GM18519 (cell line): ENCODE results near the gene TAS2R13.

ENCODE experiments used
- ATAC-seq: cut with Tn5 transposase; IDR thresholded peaks from one replicate; pipeline ENCODE4 v1.9.1; 2021; ENCODE audit warnings: mild to moderate bottlenecking, moderate library complexity; ENCODE audit not compliant: unreplicated experiment, low FRiP score

Gene TAS2R13, protein sequence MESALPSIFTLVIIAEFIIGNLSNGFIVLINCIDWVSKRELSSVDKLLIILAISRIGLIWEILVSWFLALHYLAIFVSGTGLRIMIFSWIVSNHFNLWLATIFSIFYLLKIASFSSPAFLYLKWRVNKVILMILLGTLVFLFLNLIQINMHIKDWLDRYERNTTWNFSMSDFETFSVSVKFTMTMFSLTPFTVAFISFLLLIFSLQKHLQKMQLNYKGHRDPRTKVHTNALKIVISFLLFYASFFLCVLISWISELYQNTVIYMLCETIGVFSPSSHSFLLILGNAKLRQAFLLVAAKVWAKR

DNA sequence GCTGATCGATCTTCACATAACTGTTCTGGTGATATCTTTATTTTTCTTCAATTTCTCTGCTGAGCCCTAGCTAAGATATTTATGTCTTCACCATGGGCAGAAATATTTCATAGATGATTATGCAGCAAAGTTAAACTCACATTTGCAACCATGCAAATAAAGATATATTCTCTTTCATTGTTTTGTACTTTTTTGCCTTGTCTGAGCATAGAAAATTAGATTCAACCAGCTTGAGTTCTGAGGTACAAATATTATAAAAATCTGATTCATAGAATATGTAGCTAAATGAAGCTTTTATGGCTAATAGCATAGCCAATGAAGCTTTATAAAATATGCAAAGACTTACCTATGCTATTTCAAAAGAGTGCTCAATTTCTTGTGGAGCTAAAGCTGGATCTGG, at the start of gene TAS2R13:
Gene TAS2R13 (minus strand): TSS at position 101 of the 400 bp plus-strand sequence. CDS start 264 bp downstream, outside the sequence.
- no peak for ATAC-seq

DNA sequence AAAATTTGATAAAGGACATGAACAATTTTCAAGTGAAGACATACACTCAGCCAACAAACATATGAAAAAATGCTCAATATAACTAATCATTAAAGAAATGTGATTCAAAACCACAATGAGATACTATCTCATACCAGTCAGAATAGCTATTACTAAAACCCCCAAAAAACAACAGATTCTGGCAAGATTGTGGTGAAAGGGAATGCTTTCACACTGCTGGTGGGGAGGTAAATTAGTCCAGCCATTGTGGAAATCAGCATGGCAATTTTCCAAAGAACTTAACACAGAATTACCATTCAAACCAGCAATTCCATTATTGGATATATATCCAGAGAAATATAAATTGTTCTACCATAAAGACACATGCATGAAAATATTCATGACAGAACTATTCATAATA, 48.4 kb upstream of the TAS2R13 start:
- no peak for ATAC-seq

DNA sequence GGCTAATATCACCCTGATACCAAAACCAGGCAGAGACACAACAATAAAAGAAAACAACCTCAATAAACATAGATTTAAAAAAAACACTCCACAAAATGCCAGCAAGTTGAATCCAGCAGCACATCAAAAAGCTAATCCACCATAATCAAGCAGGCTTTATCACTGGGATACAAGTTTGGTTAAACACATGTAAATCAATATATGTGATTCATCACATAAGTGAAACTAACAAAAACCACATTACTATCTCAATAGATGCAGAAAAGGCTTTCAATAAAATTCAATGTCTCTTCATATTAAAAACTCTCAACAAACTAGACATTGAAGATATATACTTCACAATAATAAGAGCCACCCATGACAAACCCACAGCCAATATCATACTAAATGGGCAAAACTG, 46.7 kb upstream of the TAS2R13 start:
- no peak for ATAC-seq

DNA sequence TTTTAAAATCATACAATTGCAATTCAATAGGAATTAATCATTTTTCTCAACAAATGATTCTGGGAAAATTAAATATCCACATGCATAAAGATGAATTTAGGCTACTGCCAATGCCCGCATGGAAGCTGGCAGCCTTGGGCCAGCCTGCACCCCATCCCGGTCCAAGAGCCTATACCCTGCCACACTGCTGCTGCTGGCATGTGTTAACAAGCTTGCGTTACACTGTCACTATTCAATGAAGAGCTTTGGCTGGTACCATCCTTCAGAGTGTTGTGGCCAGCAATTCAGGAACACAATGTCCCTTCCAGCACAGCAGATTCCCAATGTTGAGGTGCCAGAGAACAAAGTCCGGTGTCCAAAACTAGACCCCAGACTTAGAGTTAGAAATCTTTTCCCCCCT, 43.3 kb upstream of the TAS2R13 start:
- ATAC-seq, result no peak

DNA sequence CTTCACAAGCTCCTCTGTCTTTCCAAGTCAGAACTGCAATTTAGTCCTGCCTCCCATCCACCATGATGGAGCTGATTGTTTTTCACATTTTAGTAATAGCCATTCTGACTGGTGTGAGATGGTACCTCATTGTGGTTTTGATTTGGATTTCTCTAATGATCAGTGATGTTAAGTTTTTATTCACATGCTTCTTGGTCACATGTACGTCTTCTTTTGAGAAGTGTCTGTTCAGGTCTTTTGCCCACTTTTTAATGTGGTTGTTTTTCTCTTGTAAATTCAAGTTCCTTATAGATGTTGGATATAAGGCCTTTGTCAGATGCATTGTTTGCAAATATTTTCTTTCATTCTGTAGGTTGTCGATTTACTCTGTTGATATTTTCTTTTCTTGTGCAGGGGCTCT, 33.8 kb upstream of the TAS2R13 start:
- ATAC-seq, result no peak

DNA sequence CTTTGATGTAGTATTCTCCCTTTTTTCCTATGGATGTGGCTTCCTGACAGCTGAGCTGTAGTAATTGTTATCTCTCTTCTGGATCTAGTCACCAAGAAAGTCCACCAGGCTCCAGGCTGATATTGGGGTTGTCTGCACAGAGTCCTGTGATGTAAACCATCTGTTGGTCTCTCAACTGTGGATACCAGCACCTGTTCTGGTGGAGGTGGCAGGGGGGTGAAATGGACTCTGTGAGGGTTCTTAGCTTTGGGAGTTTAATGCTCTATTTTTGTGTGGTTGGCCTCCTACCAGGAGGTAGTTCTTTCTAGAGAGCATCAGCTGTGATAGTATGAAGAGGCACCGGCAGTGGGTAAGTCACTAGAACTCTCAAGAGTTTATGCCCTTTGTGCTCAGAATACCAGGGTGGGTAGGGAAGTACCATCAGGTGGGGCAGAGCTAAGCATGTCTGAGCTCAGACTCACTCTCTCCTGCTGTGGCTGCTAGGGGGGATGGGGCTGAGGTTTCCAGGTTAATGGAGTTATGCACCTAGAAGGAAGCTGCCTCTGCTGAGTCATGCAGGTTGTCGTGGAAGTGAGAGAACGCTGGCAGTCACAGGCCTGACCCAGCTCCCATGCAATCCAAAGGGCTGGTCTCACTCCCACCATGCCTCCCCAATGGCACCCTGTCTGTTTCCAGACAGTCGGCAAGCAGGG, 32.7 kb upstream of the TAS2R13 start:
- no peak for ATAC-seq

DNA sequence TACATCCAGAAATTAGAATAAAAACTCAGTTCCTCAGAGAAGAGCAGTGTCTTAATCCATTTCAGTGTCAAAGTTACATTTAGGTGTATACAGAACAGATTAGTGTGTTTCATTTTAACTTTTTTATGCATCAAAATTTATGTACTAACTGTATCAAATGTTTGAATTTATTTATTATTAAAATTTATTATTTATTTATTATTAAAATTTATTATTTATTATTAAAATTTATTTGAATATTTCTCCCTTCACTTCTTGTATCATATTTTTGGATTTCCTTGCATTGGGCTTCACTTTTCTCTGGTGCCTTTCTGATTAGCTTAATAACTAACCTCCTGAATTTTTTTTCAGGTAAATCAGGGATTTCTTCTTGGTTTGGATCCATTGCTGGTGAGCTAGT, 32.0 kb upstream of the TAS2R13 start:
- ATAC-seq, result no peak

DNA sequence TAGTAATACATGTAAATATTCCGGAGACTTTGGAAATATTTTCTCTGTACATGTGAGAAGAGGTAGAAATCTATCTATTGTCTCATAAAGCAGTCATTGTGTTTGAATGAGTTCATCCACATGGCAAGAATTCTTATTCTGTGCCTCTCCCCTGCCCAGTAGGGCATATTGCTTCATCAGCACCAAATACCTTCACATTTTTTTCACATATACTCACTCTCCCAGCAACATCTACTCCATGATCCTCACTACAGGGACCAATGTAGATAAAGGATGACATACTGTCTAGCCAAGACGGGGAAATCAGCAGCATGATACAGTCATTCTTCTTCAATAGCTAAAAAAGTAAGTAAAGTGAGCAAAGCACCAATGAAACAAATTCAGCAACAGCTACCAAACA, 31.0 kb upstream of the TAS2R13 start:
- no peak for ATAC-seq

DNA sequence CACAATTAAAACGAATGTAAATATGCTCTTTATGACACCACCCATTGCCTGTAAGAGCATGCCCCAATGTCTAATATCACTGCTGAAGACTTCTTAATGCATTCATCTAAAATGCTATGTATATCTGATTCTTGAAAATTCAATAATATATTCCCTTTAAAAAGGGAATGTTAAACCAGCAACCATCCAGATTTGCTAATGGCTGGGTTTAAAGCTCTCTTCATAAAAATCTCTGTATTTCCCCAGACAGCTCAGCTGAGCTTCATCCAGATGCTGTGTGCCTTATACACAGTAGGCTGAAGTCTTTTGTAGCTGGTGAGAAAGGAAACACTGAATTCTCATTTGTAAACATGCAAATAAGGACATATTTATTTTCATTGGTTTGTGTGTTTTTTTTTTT, 29.8 kb upstream of the TAS2R13 start, which contains the start of gene TAS2R14:
Gene TAS2R14 (minus strand): TSS at position 101 of the 400 bp plus-strand sequence. CDS start 56 bp downstream, at position 45.
- no peak for ATAC-seq

DNA sequence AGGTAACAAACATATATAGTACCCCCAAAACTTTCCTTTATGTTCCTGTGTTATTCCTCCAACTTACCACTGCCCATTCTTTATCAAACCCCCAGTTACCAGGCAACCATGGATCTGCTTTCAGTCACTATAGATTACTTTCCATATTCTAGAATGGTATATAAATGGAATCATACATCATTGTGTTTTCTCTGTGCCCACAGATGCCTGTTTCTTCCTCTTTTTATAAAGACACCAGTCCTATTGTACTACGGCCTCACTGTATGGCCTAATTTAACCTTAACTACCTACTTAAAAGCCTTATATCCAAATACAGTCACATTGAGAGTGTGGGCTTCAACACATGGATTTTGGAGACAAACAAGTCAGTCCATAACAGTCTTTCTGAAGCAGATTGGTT, 27.1 kb upstream of the TAS2R13 start:
- ATAC-seq, result no peak

DNA sequence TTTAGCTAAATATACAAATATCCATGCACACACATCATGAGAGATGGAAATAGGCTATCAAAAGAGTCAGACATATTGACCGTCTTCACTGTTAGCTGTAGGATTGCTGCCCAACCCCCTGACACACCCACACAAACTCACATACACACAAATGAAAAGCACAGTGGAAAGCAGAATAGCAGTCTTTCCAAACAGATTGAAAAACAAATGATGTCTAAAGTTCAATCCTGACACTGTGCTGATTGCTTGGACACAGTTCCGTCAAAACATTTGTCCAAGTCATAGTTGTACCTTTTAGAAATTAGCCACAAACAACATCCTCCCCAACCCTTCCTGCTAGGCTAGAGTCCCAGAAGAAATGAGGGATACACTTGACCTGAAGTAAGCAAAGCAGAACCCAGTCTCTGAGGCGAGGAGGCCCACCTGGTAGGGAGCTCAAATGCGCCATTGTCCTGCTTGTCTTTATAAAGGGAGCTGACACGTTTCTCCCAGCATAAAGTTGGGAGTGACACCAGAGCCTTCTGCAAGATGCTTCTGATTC, 19.5 kb upstream of the TAS2R13 start, which contains the start of gene PRH2:
Gene PRH2 (plus strand): TSS at position 491 of the 541 bp plus-strand sequence. CDS start 38 bp downstream, at position 529.
- ATAC-seq, result no peak

DNA sequence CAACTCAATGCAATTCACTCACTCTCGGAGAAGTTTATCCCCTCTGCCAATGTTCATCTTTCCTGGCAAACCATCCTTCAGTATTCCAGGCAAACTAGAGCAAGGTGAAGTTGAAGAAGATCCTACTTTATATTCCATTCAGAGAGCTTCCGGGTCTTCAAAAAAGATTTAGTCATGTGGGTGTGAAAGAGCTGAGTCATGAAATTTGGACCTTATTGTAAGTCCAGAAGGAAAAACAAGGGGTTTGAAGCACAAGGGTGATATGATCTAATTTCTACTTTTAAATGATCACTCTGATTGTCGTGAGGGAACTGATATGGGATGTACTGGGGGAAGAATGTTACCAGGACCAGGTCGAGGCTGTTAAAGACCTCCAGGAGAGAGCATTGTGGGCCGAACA, 16.9 kb upstream of the TAS2R13 start:
- no peak for ATAC-seq

DNA sequence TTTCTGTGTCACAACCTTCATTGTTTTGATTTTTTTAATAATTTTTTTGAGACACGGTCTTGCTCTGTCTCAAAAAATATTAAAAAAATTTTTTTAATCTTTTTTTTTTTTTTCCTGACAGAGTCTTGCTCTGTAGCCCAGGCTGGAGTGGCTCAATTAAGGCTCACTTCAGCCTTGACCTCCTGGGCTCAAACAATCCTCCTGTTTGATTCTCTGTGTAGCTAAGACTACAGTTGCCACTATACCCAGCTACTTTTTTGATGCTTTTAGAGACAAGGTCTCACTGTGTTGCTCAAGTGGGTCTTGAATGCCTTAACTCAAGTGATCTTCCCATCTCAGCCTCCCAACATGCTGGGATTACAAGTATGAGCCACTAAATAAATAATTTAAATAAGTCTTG, 10.4 kb upstream of the TAS2R13 start:
- no peak for ATAC-seq

DNA sequence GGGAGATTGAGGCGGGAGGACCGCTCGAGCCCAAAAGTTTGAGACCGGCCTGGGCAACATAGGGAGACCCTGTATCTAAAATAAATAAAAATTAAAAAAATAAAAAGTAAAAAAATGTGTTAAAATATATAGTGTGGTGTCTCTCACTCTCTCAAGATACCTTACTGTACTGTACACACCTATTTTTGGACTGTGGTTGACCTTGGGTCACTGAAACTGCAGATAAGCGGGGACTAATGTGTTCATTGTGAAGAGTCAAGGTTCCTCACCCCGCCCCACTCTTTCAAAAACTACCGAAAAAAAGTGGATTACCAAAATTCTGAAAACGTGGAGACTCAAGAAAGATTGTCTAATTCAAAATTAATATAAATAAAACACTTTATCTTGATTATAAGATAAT, 1.0 kb upstream of the TAS2R13 start:
- ATAC-seq, result no peak

DNA sequence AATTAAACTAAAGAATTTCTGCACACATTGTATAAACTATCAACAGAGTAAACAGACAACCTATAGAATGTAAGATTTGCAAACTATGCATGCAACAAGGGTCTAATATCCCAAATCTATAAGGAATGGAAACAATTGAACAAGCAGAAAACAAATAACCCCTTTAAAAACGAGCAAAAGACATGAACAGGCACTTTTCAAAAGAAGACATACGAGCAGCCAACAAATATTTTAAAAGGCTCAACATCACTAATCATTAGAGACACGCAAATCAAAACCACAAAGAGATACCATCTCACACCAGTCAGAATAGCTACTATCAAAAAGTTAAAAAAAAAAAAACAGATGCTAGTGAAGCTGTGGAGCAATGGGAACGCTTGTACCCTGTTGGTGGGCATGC, 4.7 kb downstream of the TAS2R13 start:
- no peak for ATAC-seq

DNA sequence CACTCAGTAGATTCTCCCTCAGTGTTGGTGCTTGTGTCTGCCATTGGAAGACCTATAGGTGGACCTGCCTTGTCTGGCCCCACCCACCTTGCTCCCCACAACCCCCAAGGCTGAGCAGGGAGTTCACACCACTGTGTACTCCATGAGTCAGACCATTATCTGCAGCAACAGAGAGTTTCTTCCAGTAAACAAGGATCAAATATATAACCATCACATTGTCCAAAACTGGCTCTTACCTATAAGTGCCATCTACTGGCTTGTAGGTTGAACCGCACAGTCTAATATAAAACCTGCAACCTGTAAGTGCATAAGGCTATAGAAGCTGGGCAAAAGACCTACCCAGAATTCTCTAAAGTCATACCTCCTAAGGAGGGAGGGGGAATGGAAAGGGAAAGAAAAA, 7.9 kb downstream of the TAS2R13 start:
- no peak for ATAC-seq

DNA sequence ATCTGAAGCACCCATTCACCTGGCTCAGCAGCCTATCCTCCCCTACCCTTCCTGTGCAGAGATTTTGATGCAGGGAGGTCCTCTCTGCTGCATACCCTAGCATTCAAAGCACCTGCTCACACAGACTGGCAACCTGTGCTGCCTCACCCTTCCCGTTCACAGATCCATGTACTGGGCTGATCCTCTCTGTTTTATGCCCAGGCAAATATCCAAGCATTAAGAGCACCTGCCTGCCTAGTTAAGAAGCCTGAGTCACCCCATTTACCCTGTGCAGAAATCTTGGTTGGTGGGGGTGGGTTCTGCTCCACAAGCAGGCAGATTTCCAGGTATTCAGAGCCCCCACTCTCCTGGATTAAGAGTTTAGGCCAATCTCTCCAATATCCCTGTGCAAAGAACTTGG, 8.4 kb downstream of the TAS2R13 start:
- no peak for ATAC-seq

DNA sequence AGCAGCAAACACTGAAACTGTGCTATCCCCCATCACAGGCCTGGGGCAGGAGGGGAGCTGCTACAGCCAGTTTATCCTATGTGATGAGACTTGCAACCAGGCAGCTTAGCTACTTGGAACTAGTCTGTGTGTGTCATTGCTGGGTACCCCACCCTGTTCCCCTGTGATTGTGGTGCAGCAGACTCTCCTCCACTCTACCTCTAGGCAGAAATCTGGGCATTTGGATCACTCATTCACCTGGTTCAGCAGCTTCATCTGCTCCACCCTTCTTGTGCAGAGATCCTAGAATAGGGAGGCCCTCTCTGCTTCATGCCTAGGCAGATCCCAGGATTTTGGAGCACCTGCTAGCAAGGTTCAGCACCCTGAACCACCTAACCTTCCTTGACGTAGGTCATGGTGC, 8.8 kb downstream of the TAS2R13 start:
- ATAC-seq, result no peak

DNA sequence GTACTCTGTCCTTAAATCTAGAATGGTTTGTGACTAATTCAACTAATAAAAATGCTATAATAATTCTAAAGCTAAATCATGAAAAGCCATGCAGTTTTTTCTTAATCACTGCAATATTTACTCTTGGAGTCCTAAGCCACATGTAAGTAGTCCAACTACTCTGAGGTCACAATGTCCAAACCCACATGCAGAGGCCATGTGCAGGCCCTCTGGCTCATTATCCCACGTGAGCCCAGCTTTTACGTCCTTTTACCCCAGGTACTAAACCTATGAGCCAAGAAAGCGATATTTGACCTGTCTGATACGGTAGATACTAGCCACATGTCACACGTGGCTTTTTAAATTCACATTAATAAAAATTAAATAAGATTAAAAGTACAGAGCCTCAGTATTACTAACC, 12.5 kb downstream of the TAS2R13 start:
- no peak for ATAC-seq

DNA sequence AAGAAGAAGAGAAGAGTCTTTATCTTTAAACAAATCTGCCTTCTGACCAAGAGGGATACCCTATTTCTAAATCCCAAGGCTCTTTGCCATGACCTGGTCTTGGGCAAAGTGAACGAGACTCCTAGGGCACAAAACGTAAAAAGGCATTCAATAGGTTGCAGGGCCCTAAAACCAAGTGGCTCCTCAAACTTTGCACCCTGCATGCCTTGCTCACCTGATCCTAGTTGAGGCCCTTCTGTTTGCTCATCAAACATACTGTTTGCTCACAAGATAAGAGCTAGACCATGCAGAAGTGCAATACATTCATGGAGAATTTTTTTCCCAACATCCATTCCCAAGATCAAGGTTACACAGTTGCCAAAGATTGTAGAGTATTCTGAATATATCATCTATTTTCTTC, 17.4 kb downstream of the TAS2R13 start:
- no peak for ATAC-seq

DNA sequence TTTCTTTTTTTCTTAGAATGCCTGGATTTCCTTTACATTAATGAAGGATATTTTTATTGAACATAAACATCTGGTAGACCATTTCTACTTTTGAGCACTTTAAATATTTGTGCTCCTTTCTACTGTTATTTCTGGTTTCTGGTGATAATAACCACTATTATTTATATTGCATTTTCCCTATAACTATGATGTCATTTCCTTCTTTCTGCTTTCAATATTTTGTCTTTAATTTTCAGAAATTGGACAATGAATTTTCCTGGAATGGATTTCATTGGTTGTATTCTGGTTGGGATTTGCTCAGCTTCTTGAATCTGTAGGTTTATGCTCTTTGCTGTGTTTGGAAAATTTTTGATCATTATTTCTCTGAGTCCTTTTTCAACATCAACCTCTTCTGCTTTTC, 20.1 kb downstream of the TAS2R13 start:
- no peak for ATAC-seq
